Activated naive CD8-positive, alpha-beta T cell treated with anti-CD3 and anti-CD28 coated beads, Interleukin-2, amount 50 U/mL, for 16 hours (primary cell): ENCODE data around the gene GAL3ST2.
"Not testable (repeated sequence)": the region's sequence is repeated elsewhere in the genome, so short reads cannot be mapped to it uniquely, and the experiment has no call there.

Experiments
- DNase-seq: peaks from one replicate; pipeline ENCODE4 v3.0.0-alpha.2; 2020; ENCODE audit warnings: low read depth, low spot score

Gene GAL3ST2

DNA sequence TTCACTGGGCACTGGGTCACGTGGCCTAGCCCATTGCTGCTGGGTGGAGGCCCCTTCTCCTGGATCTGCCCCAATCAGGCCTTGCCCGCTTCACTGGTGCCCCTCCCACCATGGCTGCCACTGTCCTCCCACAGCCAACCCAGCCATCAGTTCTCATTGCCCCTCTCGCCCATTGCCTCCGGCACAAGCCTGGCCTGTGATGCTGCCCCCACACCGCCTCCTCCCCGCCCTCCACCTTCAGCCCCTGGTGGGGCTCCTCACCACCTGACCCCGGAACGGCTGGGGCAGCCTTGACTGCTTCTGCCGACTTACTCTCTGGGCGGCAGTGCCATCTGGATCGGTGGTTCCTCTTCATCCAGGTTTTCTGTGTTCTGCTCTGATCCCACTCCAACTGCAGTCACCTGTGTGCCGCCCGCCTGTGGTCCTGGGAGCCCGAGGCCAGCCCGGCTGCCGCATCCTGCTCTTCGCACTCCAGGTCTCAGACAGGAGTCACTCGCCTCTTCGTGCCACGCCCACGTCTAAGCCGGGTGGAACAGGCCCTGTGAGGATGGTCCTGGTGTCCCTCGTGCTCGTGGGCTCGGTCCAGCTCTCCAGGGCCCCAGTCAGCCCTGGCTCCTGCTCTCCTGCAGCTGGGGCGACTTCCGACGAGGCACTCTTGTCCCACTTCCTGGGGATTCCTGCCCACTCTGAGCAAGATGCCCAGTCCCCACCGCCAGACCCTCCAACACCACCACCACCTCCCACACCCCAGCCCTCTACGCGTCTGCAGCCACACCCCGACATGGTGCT, 28.0 kb upstream of the GAL3ST2 start:
- no peak for DNase-seq

GRCh38 chr2:241750076-241750840, 26.4 kb upstream of the GAL3ST2 start:
- DNase-seq, result no peak

DNA sequence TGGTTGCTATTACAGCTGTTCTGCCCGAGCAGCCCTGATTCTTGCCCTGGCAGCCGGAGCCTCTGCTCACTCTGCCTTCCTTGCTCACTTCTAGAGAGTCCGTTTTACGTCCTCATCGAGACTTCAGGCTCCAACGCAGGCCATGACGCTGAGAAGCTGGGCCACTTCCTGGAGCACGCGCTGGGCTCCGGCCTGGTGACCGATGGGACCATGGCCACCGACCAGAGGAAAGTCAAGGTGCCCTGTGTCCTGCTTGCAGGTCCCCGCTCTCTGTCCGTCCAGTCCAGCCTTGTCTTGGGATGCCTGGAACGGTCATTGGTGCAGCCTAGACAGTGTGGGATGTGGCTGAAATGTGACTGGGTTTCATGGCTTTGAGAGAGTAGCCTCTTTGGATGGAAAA, 25.5 kb upstream of the GAL3ST2 start:
- no peak for DNase-seq

- no peak for DNase-seq
These were observed 24.8 kb upstream of the GAL3ST2 start for GRCh38 chr2:241751776-241752175.

GRCh38 chr2:241752253-241752652, 24.4 kb upstream of the GAL3ST2 start:
- no peak for DNase-seq

DNA sequence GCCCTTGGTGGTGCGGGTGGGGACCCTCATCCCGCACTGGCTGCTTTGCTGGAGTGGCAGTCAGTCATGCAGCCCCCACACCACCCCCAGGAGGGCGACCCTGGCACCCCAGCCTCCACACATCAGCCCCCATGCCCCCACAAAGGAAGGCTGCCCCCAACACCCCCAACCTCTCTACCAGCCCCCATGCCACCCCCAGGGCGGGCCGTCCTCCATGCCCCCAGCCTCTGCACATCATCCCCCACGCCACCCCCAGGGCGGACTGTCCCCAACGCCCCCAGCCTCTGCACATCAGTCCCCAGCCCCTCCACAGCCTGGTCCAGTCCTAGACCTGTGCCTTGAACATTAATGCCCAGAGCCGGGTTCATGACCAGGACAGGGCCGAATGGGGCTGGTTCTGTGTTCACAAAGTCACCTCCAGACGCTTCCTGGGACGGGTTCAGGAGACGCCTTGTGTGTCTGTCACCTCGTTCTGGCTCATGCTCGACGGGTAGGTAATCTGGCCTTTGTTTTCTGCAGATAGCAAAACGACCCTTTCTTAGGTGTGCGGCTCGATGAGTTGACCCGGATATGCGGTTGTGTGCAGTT, 23.8 kb upstream of the GAL3ST2 start:
- no peak for DNase-seq

DNA sequence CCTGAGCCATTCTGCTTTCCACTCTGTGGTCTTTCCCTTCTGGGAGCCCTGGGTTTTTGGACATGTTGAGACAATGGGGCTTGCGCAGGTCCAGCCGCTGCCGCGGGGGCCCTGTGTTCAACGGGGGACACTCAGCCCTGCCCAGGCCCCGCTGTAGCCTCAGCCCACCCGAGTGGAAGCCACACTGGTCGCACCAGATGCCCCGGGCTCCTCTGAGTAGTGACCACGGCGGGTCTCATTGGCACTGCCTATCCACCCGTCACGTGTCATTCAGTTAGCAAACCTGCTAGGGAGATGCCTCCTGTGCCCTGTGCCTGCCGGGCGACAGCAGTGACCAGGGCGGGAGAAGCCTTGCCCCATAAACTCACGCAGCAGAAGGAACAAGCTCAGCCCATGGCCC, 23.1 kb upstream of the GAL3ST2 start:
- DNase-seq, result no peak

GRCh38 chr2:241754042-241754441, 22.6 kb upstream of the GAL3ST2 start:
- no peak for DNase-seq

- DNase-seq, result no peak
These were observed 21.5 kb upstream of the GAL3ST2 start for GRCh38 chr2:241755166-241755565.

GRCh38 chr2:241755777-241756176, 20.8 kb upstream of the GAL3ST2 start:
- DNase-seq, result no peak

GRCh38 chr2:241759067-241759807, 17.4 kb upstream of the GAL3ST2 start:
- no peak for DNase-seq

DNA sequence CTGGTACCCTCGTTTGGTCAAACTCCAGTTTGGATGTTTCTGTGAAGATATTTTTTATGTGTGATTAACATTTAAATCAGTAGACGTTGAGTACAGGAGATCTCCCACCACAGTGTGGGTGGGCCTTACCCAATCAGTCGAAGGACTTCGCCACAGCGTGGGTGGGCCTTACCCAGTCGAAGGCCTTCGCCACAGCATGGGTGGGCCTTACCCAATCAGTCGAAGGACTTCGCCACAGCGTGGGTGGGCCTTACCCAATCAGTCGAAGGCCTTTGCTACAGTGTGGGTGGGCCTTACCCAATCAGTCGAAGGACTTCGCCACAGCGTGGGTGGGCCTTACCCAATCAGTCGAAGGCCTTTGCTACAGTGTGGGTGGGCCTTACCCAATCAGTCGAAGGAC, 16.7 kb upstream of the GAL3ST2 start:
- not testable (repeated sequence) for DNase-seq

GRCh38 chr2:241760301-241760771, 16.3 kb upstream of the GAL3ST2 start:
- no peak for DNase-seq

- DNase-seq, result no peak
These were observed 14.2 kb upstream of the GAL3ST2 start for GRCh38 chr2:241762321-241762932.

- DNase-seq, result no peak
These were observed 13.7 kb upstream of the GAL3ST2 start for GRCh38 chr2:241762933-241763369.

GRCh38 chr2:241763551-241764274, 12.9 kb upstream of the GAL3ST2 start:
- DNase-seq, result no peak

GRCh38 chr2:241764275-241765241, 12.1 kb upstream of the GAL3ST2 start:
- no peak for DNase-seq

- no peak for DNase-seq
These were observed 9.0 kb upstream of the GAL3ST2 start for GRCh38 chr2:241767464-241768250.

GRCh38 chr2:241768251-241768711, 8.3 kb upstream of the GAL3ST2 start:
- no peak for DNase-seq
